GM12874 (cell line): ENCODE data around the gene VWC2L.

Experiments used
- TF ChIP-seq, protein P1 (sequence below): IDR thresholded peaks from 2 replicates; pipeline ENCODE4 v1.5.1; 2011; ENCODE audit warnings: low read depth, mild to moderate bottlenecking, control low read depth, low read length, moderate library complexity; ENCODE audit not compliant: insufficient read depth

Gene VWC2L

DNA sequence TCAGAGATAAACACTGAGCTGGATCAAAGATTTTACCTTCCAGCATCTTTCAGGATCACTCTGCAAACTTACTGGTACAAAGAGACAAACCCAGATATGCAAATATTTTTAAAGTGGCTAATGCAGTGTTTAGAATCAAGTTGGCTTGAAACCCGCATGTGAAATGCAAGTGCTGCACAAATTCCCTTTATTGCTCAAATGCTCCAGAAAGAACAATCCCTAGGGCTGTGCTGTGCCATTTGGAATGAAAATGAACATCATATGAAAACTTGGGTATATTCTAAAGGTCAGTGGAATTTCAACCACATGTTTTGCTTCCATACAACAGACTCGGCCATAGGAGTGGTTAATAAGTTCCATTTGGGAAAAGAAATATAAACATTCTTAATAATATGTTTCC lies 139.1 kb downstream of the VWC2L start:
- TF ChIP-seq, protein P1, sequence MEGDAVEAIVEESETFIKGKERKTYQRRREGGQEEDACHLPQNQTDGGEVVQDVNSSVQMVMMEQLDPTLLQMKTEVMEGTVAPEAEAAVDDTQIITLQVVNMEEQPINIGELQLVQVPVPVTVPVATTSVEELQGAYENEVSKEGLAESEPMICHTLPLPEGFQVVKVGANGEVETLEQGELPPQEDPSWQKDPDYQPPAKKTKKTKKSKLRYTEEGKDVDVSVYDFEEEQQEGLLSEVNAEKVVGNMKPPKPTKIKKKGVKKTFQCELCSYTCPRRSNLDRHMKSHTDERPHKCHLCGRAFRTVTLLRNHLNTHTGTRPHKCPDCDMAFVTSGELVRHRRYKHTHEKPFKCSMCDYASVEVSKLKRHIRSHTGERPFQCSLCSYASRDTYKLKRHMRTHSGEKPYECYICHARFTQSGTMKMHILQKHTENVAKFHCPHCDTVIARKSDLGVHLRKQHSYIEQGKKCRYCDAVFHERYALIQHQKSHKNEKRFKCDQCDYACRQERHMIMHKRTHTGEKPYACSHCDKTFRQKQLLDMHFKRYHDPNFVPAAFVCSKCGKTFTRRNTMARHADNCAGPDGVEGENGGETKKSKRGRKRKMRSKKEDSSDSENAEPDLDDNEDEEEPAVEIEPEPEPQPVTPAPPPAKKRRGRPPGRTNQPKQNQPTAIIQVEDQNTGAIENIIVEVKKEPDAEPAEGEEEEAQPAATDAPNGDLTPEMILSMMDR: no peak

- TF ChIP-seq, protein P1: no peak
Observed at GRCh38 chr2:214550786-214551185, 139.9 kb downstream of the VWC2L start.

- TF ChIP-seq, protein P1: no peak
Observed at GRCh38 chr2:214557884-214558283, 147.0 kb downstream of the VWC2L start.

GRCh38 chr2:214558341-214558740 lies 147.5 kb downstream of the VWC2L start:
- TF ChIP-seq, protein P1: no peak

GRCh38 chr2:214560176-214560575 lies 149.3 kb downstream of the VWC2L start:
- TF ChIP-seq, protein P1: no peak

DNA sequence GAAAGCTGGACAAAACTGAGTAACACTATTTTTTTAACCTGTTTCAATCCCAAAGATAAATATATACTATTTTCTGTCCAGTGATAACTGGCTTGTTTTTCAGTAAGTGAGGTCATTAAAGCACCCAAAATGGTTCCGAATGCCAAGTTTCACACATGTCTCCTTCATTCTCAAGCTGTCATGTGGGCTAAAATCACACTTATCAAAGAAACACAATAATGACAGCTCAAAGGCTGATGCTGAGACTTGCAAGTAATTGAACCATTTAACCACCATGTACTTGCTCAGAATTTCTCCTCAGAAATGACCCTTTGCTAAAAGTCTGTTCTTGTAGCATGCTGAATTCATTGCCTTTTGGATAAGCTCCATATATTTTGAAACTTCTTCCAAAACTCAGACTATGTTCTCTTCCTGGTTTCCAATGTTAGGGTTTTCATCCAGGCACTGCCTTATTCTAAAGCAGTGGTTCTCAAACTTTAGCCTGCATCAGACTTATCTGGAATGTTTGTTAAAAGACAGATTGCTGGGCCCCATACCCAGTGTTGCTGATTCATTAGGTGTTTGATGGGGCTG lies 149.8 kb downstream of the VWC2L start:
- TF ChIP-seq, protein P1: no peak

GRCh38 chr2:214565246-214565645 lies 154.4 kb downstream of the VWC2L start:
- TF ChIP-seq, protein P1: no peak
